ENCODE measurements around the gene RPSA.
"Not testable (repeated sequence)": the region's sequence is repeated elsewhere in the genome, so short reads cannot be mapped to it uniquely, and the experiment has no call there.

GRCh38 chr3:39415302-39415701 is 8.8 kb downstream of the RPSA start:
- TF ChIP-seq POLR2AphosphoS5, POLR2A (IDR thresholded peaks at IDR 0.05): not testable (repeated sequence)
- TF ChIP-seq, protein P1, sequence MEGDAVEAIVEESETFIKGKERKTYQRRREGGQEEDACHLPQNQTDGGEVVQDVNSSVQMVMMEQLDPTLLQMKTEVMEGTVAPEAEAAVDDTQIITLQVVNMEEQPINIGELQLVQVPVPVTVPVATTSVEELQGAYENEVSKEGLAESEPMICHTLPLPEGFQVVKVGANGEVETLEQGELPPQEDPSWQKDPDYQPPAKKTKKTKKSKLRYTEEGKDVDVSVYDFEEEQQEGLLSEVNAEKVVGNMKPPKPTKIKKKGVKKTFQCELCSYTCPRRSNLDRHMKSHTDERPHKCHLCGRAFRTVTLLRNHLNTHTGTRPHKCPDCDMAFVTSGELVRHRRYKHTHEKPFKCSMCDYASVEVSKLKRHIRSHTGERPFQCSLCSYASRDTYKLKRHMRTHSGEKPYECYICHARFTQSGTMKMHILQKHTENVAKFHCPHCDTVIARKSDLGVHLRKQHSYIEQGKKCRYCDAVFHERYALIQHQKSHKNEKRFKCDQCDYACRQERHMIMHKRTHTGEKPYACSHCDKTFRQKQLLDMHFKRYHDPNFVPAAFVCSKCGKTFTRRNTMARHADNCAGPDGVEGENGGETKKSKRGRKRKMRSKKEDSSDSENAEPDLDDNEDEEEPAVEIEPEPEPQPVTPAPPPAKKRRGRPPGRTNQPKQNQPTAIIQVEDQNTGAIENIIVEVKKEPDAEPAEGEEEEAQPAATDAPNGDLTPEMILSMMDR (IDR thresholded peaks at IDR 0.05): not testable (repeated sequence)

All from gastroesophageal sphincter (tissue), 3 donors.